Tongue (tissue), 2 donors: ENCODE results near the gene TIAM1. TPM values are rescaled to one million over a fixed set of nuclear protein-coding genes. Genes with fewer than 3 reads are reported as not detected.

ENCODE experiments used
- DNase-seq: peaks from one replicate; pipeline ENCODE4 v3.0.0-alpha.2; 2015
- total RNA-seq: library from RNA; depleted of rRNA; stranded (reverse); fragments of >200 nt; gene quantifications from one replicate; pipeline ENCODE4 v1.2.3, GENCODE V29; 2014

Gene TIAM1
- total RNA-seq, 1 donor from 2014 or later = 28.0 TPM

DNA sequence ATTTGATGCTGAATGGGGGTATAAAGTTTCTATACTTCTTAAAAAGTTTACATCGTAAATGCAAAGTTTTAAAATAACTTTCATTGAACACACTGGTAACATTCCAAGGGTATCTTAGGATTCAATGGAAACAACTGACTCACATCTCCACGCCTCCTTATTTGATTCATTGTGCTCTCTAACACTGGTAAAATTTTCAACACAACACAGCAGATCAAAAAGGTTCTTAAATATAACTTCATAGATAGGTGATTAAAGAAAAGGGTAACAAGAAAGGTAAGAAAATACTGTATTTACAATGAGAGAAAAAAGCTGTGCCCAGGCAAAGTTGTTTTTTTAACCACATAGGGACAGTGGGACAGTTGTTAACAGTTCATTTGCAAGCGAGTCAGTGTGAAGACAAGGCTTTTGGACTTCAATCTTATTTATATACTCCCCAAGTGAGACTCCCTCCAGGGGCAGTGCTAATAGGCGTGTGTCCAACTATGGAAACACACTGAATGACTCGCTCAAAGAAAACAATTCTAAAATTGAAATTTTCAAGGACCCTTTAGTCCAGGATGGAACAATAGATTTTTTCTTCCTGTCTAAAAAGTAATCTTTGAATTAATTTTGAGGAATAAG is 140.5 kb downstream of the TIAM1 start:
- no peak for DNase-seq

GRCh38 chr21:31201548-31201947 is 142.5 kb downstream of the TIAM1 start:
- peak; percentile 65 for DNase-seq

GRCh38 chr21:31201144-31201543 is 142.9 kb downstream of the TIAM1 start:
- no peak for DNase-seq

- peak; percentile 85 for DNase-seq
Observed at GRCh38 chr21:31198575-31198974, 145.5 kb downstream of the TIAM1 start.

DNA sequence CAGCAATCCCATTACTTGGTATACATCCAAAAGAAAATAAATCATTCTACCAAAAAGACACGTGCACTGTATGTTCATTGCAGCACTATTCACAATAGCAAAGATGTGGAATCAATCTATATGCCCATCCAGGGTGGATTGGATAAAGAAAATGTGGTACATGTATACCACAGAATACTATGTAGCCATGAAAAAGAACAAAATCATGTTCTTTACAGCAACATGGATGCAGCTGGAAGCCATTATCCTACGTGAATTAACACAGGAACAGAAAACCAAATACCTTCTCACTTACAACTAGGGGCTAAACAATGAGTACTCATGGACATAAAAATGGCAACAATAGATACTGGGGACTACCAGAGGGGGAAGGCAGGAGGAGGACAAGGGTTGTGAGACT is 147.3 kb downstream of the TIAM1 start:
- DNase-seq = no peak

GRCh38 chr21:31195334-31196015 is 148.6 kb downstream of the TIAM1 start:
- DNase-seq = no peak

DNA sequence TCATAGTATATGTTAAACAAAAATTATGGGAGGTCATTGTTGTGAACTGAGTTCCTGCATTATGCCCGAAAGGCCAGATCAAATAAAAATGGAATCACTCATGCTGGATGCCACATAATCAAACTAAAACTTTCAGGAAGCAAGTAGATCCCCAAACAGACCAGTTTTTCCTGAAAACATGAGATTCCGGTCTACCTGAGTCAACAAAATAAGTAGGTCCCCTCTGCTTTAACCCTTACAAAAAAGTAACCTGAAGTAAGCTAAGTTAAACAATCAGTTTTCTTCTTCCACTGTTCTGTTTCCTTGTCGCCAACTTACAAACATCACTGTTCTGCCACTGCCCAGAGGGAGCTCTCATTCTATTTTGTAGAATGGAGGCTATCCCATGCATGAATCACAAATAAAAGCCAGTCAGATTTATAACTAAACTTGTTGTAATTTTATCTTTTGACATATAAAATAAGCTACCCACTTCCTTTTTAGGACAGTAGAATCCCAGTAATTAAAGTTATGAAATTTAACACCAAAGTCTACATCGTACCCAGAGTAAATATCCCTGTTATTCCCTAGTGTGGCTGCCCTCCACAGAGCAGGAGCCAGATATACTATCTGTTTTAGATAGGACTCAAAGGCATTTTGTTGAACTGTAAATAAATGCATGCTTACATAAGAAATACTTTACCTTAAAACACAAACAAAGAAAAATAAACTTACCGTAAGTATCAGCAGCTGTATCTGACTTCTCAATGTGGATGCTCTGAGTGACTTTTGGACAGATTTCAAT is 149.4 kb downstream of the TIAM1 start:
- peak; percentile 15 for DNase-seq

- DNase-seq = no peak
Observed at GRCh38 chr21:31193761-31194160, 150.3 kb downstream of the TIAM1 start.

DNA sequence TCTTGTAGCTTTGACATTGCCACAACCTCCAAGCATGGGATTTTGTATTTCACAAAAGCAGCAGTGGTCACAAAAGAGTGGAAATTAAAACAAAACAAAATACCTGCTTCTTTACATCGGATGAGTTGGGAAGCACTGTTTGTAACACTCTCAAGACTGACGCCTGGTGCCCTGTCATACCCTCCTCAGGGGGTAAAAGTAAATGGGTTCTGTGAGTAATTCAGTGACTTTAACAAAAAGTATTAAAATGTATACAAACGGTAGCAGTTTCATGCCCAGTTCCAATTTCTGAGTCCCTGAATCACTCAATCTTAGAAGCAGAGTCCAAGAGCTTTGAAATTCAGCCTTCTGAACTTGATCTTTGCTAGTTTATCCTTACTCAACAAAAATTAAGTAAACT is 152.5 kb downstream of the TIAM1 start:
- DNase-seq = no peak

DNA sequence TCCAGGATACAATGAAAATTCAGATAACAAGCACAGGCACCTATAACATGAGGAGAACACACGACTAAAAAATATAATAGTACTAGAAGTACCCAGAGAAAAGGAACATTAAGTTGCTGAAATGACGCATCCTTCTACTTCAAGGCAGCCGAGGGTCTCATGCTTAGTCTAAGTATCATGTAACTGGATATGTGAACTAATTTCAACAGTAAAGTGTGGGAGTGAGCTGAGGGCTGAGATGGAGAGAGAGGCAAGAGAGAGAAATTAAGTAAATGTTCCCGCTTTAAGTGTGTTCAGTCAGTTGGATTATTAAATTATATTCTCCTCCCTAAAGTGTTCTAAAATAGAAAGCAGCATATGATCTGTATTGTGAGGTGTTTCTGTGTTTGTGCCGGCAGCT is 153.5 kb downstream of the TIAM1 start:
- DNase-seq = no peak

- DNase-seq = no peak
Observed at GRCh38 chr21:31187499-31187898, 156.6 kb downstream of the TIAM1 start.

DNA sequence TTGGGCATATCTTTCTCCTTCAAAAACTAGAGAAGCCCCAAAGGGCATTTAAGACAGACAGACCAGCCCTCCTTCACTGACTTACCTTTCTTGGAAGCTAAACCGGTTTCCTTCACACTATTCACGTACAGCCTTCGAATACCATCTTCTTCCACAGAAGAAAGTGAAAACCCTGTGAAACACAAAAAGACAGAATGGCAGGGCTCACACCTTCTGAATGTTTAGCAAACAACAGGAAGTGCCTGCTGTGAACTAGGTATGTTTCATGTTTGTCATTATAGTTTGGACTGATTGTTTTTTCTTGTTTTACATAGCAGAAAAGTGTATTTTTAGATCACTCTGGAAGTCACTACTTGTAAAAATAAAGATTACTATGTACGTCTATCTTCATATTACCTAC is 157.1 kb downstream of the TIAM1 start:
- DNase-seq = no peak

DNA sequence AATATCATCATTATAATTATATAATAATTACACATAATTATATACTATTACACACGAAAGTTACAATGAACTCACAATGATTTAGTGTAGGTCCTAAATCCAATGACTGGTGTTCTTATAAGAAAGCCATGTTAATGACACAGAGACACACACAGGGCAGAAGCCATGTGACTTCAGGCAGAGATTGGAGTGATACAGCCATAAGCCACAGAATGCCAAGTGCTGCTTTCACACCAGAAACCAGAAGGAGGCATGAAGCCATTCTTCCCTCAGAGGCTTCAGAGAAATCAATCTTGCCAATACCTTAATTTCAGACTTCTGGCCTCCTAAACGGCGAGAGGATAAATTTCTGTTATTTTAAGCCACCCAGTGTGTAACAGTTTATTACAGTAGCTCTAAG is 158.4 kb downstream of the TIAM1 start:
- no peak for DNase-seq

GRCh38 chr21:31184876-31185275 is 159.2 kb downstream of the TIAM1 start:
- no peak for DNase-seq

DNA sequence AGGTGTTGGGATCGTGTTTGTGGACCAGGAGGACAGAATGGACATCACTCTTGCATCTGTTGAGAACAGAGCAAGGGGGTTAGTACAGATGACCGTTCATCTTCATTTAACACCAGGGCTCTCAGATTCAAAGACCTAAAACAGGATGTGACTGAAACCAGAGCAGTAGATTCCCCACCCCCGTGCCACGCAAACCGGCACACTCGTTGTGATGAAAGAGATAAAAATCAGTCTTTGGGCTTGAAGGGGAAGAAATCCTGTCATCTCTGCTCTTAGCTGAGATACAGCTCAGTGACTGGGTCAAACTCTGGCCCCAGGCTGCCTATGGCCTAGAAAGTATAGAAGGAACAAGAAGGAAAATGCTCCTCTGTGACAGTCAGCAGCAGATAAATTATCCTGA is 159.6 kb downstream of the TIAM1 start:
- DNase-seq = no peak

- no peak for DNase-seq
Observed at GRCh38 chr21:31182231-31183140, 161.6 kb downstream of the TIAM1 start.

DNA sequence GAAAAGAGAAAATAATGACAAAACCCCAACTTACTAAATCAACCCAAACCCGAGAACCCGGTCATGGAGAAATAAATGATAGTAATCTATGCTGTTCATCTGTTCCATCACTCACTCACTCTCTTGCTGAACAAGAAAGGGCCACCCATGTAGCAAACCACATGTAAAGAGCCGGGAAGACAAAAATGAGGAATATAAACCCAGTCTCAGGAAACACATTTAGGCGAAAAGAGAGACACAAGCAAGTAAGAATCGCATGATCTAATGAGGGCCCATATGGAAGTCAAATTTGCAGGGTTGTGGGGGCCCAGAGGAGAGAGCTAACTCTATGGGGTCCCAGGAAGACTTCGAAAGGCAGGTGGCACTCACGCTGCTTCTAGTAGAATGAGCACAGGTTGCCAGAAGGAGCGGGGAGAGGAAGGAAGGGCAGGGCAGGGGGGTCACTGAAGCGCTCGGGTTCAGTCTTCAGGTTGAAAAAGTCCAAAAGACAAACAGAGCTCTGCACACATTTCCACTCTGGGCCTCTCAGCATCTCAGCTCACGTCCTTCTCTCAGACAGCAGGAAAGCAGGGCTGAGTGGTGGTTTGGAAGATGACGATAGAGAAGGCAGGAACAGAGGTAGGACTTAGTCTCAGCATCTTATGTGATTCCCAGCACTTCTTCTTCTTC is 162.8 kb downstream of the TIAM1 start:
- no peak for DNase-seq

DNA sequence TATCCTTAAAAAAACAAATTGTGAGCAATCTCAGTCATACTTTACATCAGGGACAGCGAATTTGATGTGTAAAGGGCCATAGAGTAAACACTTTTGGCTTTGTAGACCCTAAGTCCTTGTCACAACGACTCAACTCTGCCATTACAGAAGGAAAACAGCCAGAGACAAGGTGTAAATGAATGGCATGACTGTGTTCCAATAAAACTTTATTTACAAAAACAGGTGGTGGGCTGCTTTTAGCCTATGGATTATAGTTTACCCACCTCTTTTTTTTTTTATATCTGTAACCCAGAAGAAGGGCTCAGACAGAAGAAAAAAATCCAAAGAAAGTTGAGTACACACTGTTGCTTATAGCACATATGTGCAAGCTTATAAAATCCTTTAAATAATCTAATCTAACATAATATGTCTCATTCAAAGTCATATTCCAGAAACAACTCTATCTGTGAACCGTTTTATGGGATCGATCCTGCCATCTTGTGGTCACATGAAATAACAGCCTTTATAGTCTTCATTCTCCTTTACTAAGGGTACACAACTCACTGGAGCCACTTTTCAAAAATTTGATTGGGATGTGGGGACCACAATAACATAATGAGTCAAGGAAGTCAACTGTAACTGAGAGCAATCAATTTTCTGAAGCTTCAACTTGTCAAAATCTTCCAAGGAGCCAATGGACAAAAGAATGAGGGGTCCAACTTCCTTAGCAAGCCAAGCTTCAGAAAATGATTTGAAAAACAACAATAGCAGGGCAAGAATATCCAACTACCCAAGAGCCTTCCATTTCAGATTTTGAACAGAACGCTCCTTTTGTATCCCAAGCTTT is 163.6 kb downstream of the TIAM1 start:
- peak; percentile 67 for DNase-seq

- DNase-seq = no peak
Observed at GRCh38 chr21:31176725-31177124, 167.3 kb downstream of the TIAM1 start.

GRCh38 chr21:31176080-31176551 is 167.9 kb downstream of the TIAM1 start:
- no peak for DNase-seq
